HG03025 (cell line): ENCODE data around the gene SEMA5A.

Experiments used
- ATAC-seq: cut with Tn5 transposase; IDR thresholded peaks from one replicate; pipeline ENCODE4 v1.9.1; 2021; ENCODE audit warnings: mild to moderate bottlenecking, moderate library complexity; ENCODE audit not compliant: unreplicated experiment, low FRiP score

SEMA5A gene

DNA sequence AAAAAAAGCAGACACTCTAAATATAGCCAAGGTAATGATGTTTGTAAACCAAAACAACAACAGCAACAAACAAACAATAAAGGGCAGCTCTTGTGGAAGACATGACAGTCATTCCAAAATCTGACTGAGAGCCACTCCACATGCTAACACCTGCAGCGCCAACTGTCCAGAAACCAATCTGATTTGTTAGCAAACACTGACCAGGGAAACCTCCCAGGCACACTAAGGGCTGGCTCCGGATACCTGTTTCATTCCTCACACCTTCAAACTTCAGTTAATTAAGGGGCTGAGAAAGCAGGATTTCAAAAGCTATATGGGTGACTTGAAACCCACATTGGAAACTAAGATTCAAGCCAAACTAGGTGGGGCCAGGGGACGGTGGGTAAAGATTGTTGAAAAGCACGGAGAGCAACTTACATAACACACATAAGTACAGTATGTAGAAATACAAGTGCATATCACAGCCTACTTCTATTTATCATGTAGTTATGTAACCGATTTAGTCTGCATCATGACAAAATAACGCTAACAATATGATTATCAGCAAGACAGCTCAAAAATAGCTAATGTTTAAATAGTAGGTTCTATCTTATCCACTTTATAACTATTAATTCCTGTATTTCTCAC is 203.6 kb downstream of the SEMA5A start:
- ATAC-seq: no peak

DNA sequence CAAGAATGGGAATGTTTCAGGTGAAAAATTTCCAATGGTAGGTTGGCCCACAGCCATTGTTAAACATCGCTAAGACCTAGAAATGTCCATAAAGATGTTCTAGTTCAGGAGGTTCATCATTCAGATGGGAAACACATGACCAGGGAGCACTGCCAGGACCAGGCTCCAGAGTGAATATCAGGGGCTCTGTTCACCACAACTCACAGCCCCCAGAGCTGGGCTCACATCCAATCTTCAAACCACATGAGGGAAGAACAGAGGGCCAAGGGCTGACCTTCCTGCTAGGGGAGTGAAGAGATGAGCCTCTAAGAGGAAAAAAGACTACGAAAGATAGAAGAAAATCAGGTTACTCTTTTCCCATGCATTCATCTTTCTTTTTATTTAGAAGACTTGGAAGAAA is 205.8 kb downstream of the SEMA5A start:
- ATAC-seq: no peak

DNA sequence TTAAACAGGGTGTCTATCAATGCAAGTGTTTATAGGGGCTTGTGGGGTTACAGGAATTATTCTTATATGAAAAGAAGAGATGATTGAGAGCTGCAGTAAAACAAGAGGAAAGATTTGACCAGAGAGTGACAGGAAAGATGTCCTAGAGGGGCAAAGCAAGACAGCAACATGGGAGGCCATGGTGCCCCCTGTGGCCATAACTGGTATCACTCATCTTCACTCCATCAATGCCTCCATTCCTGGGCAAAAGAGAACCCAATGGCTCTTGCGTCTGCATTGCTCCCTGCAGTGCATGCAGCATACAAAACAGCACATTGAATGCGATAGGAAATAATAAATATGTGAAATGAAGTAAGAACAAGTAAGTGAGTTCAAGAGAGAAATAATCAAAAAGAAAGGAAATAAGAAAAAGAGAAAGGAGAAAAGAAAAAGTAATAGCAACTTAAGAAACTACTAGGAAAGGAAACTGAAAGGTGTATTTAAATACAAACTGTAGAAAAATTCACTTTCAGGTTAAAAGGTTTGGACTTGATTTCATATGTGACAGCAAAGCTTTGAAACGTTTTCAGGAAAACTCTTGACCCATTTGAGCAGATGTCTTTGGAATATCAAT is 206.6 kb downstream of the SEMA5A start:
- ATAC-seq: no peak

DNA sequence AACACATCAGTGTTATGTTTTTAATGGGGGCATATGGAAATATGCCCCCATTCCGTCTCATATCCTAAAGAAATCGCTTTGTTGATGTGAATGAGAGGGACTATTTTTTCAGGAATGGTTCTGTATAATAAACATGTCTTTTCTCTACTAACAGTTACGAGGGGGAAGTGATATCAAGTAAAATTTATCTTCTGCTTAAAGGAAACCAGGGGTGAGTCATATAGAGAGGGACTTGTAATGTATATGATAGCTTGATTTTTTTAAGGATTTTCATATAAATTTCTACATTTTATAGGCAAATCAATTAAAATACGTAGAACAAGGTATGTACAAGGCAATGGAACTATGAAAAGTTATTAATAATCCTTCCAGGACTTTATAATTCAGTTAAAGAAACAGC is 207.1 kb downstream of the SEMA5A start:
- no peak for ATAC-seq

DNA sequence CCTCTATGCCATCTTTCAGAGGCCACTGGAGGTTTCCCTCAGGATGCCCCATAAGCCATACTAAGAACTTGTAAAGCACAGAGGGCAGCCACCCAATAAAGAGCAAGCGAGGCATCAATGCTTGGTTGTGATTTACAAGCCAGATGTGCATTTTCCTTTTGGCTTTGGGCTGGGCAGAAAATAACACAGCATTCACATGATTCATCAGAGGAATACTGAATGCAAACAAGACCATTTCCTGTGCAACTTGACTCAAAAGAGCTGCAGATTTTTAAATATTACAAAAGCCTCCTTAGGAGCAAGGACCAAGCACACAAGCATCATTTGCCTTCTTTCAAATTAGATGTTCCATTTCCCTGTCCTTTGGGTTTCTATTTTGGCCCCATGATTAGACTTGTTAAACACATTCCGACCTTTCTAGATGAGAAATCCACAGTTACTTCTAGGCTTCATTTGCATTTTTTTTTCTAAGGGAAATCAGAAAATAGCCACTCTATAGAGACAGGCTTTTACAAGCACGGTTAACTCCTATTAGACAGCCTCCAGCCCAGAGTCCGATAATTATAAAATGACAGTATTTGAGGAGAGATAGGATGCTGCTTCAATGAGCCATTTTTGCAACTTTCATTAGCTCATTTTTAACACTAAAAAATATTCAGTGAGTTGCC is 207.8 kb downstream of the SEMA5A start:
- no peak for ATAC-seq

DNA sequence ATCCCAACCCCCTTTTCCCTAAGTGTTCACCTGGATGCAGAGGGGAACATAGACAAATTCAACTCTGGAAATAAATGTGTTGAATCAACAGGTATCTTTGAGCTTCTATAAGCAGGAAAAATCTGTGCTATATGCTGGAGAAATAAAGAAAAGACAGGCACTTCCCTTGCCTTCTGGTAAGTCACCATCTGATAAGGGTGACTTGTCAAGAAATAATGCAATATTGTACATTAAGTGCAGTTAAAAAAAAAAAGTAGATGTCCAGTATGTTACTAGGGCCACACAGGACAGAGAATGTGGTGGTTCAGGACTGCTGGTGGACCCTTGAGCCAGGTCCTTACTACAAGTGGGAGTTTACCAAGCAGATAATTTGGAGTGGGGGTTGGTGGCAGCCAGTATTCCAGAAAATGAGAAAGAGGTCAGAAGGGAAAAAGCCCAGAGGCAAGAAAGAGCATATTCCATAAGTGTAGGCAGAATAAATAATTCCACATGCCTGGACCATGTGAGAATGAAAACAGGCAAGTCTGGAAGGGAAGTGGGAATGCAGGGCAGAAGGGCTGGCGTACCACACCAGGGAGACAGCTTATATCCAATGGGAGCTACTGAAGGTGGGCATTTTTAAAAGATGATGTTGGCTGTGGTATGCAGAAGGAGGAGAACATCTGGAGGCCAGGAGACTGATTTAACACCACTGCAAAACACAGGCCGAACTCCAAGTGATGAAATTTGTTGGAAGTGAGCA is 209.9 kb downstream of the SEMA5A start:
- ATAC-seq: no peak

DNA sequence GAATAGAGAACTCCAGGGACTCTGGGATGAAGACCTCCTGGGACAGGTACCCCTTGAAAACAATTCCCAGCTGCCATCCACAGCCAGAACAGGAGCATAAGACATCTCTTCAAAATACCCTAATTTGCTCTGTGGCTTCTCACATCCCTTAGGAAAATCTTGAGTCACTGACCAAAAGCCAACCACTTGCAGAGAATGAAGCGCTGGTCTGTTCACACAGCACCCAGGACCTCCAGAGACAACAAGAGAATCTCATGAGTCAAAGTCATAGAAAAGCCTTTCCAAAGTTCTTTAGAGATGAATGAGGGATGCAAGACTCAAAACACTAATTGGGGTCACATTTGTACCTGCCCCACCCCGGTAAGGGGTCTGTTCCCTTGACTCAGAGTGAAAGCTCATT is 210.6 kb downstream of the SEMA5A start:
- no peak for ATAC-seq

DNA sequence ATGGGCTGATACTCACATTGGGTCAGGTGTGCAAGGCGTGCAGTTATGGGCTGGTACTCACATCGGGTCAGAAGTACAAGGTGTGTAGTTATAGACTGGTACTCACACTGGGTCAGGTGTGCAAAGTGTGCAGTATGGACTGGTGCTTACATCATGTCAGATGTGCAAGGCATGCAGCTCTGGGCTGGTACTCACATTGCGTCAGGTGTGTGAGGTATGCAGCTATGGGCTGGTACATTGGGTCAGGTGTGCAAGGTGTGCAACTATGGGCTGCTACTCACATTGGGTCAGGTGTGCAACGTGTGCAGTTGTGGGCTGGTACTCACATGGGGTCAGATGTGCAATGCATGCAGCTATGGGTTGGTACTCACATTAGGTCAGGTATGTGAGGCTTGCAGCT is 213.8 kb downstream of the SEMA5A start:
- ATAC-seq: no peak

DNA sequence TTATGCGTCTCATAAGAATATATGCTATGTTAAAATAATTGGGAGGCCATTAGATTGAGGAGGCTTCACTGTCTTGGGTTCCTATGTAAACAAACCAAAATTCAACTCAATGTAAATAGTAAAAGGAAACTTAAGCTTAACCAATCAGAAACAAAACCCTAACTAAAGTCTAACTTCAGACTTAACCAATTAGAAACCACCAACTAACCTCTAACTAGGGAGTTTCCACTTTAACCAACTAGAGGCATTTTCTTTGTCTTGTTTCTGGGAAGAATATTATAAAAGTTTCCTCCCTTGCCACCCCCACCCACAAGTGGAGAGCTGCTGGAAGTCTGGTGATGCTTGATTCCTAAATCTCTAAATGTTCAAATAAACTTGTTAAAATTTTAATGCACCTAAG is 214.5 kb downstream of the SEMA5A start:
- no peak for ATAC-seq

DNA sequence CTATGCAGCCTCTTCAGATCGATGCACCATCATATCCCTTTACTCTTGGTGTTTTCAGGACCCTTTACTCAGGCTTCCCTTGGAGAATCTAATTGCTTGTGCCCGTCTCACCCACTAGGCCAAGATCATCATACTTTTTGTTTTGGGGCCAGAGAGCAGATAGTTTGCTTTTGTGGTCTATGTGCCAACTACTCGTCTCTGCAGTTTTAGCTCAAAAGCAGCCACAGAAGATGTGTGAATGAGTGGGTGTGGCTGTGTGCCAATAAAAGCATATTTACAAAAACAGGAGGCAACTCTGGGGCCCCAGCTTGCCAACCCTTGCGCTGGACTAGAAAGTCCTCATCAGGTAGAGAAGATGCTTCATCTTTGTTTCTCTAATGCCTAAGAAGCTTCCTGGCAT is 216.8 kb downstream of the SEMA5A start:
- ATAC-seq: no peak

DNA sequence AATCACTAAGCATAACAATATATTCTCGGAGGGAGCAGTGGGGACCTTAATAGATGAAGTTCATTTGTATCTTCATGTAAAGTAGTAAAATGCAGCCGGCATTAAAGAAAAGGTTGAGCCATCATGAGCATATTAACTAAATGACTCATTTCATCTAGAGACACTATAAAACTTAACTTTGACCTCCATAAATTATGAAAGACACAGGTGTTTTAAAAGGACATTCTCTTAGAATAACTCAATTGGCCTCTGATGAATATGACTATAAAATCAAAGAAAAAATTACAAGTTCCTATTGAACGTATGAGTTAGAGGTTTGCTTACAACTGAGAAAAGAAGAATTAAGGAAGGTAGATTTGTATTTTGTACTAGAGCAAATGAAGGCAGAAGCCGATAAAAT is 220.3 kb downstream of the SEMA5A start:
- no peak for ATAC-seq

DNA sequence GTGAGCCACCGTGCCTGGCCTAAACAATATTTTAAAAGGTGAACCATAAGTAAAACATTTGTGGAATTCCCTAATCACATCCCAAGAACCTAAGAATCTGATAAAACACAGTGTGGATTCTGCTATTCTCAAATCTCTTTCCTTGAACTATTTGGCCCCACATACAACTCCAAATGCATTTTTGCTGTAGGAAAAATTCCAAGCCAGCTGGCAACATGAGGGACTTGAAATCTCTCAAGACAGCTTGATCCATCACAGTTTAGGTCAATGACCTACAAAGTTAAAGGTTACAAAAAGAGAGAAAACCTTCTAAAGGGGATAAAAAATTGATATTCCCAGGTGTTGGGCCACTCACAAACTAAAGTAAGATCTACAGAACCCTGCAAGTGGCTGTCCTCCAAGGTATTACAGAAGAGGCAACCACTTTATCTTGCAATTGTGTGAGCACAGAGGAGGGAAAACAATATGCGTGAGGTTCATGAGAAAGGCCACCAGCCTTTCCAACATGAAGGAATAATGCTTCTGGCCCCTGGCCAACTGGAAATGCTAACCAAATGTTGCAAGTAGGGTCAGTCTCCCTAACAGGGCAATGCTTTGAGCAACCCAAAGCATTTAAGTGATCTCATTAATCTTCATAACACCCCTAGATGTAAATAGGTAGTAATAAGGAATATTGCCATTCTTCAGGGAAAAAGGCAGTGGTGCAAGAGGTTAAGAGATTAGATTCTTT is 221.4 kb downstream of the SEMA5A start:
- ATAC-seq: no peak

DNA sequence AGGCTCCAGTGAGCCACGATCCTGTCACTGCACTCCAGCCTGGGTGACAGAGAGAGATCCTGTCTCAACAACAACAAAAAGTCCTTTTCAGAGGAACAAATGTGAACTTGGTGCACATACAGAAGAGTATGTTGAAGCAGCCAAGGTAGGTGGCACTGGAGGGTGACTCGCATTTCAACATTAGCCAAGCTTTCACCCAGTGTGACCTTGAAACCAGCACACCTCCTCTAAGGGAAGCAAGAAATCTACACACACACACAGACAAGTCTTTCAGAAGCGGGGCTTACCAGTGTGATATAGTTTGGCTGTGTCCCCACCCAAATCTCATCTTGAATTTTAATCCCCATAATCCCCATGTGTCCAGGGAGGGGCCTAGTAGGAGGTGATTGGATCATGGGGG is 225.2 kb downstream of the SEMA5A start:
- ATAC-seq: no peak

DNA sequence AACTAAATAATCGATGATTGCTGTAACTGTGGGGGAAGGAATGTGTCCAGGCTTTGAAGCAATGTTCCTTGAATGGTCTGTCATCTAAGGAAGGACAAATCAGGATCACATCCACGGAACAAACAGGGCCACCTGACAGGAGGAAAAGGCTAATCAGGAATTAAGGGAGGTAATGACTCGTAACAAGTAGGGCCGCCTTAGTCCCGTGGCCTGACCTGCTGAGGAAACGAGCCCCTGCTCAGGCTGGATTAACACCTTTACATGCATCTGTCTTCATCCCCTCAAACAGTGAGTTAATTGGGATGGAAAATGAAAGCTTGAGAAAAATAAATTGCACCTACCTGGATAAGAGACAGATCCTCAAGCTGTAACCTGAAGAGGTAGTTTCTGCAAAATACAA is 227.8 kb downstream of the SEMA5A start:
- no peak for ATAC-seq

DNA sequence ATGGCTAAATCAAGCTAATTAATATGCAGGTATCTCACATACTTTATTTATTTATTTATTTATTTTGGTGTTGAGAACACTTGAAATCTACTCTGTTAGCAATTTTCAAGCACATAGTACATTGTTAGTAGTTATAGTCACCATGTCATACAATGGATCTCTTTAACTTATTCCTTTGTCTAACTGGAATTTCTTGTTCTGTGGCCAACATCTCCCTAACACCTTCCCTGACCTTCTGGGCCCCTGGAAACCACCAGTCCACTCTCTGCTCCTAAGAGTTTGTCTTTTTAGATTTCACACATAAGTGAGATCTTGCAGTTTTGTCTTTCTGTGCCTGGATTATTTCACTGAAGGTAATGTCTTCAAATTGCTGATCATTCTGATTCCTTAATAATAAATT is 229.1 kb downstream of the SEMA5A start:
- ATAC-seq: no peak

DNA sequence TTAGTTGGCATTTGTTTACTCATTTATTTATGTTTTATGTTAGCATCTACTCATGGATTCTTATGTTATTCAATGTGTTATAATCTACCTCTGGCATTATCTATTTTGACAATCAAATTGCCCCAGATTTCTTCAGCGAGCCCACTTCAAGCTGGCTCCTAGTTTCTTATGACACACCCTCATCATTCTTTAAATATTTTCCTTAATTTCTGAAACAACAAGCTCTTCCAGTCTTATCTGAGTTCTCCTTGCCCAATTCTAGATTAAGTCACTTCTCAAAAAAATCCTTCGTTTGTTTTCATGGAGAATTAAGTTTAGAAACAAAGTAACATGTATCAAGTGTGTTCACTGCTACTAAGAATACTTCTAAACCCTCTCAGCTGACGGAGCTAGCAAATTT is 229.8 kb downstream of the SEMA5A start:
- ATAC-seq: no peak

DNA sequence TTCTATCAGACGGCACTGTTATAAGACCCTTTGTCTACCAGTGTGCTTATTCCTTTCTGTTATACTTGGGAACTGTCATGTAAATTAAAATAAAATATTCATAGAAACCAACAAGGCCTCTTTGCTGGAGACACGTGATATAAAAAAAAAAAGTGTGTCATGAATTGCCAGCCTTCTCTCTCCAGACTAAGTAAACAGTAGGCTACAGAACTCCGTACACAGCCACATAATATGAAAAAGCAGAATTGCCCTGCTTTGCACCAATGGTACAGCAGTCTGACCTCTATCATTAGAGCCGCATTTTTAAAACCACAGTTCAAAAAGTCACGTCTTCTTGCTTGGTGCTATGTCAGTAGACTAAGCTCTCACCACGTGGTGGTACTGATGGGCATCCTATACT is 231.3 kb downstream of the SEMA5A start:
- ATAC-seq: no peak

DNA sequence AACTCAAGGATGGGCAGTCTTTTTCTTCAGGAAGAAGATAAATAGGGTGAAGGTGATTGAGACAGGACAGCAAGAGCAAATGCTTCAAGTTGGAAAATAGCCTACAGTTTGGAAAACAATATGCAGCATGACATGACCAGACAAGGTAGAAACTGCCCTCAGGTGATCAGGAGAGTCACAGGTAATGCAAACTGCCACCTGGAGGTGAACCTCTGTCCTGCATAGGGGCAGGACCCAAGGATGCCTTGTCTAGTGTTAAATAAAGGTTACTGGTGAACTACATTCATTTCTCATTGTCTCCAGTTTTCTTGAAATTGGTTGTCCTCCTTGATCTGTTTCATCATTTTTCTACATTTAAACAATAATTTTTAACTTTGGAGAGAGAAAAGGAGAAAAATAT is 232.1 kb downstream of the SEMA5A start:
- no peak for ATAC-seq

DNA sequence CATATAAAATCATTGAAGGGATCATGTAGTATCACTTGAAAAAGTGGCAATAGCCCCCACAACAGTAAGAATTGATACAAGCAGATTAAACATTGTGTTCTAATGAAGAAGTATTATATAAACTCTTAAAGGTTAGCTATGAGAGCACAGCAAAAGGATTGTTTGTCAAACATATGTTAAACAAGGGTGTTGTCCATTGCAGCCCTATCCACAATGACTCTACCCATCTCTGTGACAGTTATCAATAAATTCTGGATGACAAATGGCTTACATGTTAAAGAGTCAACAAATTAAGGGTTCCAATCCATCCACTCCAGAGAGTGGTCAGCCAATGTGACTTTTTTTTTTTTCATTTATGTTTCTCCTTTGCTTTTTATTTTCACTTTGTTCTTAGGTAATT is 238.7 kb downstream of the SEMA5A start:
- no peak for ATAC-seq

DNA sequence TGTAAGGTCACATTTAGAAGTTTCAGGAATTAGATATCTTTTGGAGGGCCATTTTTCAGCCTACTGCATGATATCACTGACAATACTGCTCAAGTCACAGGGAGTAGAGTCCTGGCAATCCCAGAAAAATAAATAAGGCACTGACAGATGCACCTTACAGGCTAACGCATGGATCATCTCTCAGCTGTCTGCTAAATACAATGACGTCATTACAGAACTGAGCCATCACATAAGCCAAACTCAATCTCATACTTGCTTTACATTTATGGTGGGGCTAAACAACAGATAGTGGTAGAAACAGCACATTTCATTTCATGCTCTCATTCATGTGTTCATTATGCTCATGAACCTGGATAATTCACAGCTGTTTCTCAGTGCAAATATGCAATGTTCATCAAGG is 243.7 kb downstream of the SEMA5A start:
- no peak for ATAC-seq

DNA sequence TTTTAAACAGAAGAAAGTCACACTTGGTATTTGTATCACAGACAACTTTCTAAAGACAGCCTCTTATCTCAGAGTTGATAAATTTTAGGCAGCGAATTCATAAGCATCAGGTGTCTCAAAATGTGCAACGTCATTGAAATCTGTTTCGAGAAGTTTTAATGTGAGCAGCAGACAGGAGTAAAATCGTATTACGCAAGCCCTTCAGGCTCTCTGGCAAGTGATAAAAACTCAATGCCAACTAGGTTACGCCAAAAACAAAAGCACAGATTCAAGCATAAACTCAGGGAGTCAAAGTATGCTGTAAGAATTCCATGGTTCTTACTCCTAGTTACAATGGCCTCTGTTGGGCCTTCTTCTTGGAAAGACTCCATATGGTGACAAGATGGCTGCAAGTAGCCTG is 244.7 kb downstream of the SEMA5A start:
- no peak for ATAC-seq
